Measurements from ENCODE around the gene UFSP1. TPM values are rescaled to one million over a fixed set of nuclear protein-coding genes. Genes with fewer than 3 reads are reported as not detected.

The UFSP1 gene
- total and polyA plus RNA-seq, 2 of the 13 experiments (the other 11 are each of a cell fraction or from before 2014, with no cell fraction given) = 0.65 to 3.3 TPM

- TF ChIP-seq HNRNPL (IDR thresholded peaks at IDR 0.05; ENCODE audit: low read depth, low read length) (peak; percentile 66; the same call in 1 of the 2 replicates), MLX (CRISPR knock-in tag; IDR thresholded peaks at IDR 0.05) (no peak), ARNT2 (CRISPR knock-in tag; IDR thresholded peaks at IDR 0.05; ENCODE audit: low read depth) (no peak), MTERF4 (CRISPR knock-in tag; IDR thresholded peaks at IDR 0.05) (no peak), ZNF281 (CRISPR knock-in tag; IDR thresholded peaks at IDR 0.05; ENCODE audit: borderline replicate concordance) (no peak), NR2F6 (IDR thresholded peaks at IDR 0.05) (no peak), NR2F6 (CRISPR knock-in tag; IDR thresholded peaks at IDR 0.05) (0 out of 2 replicates have a peak, but pooled peaks have one; percentile 7), ZNF850 (CRISPR knock-in tag; conservative IDR thresholded peaks at IDR 0.05) (no peak), CEBPZ (IDR thresholded peaks at IDR 0.05; ENCODE audit: low read length) (no peak), SKI (IDR thresholded peaks at IDR 0.05; ENCODE audit: partially characterized antibody) (peak; percentile 59), ZFP91 (CRISPR knock-in tag; IDR thresholded peaks at IDR 0.05; ENCODE audit: borderline replicate concordance) (peak; percentile 49; the same call in 1 of the 2 replicates), ZBTB46 (CRISPR knock-in tag; IDR thresholded peaks at IDR 0.05; ENCODE audit: borderline replicate concordance) (no peak), HMG20A (CRISPR knock-in tag; IDR thresholded peaks at IDR 0.05; ENCODE audit: borderline replicate concordance) (no peak), ZNF232 (CRISPR knock-in tag; IDR thresholded peaks at IDR 0.05; ENCODE audit: borderline replicate concordance) (no peak)
These were observed 6.6 kb upstream of the UFSP1 start (continued) for GRCh38 chr7:100895956-100896731.

Measured in HepG2 (cell line).